GM21619 (cell line): ENCODE data around the gene KLHL20.

ENCODE experiments used
- ATAC-seq: cut with Tn5 transposase; IDR thresholded peaks from one replicate; pipeline ENCODE4 v1.9.1; 2021; ENCODE audit not compliant: unreplicated experiment

KLHL20 gene

DNA sequence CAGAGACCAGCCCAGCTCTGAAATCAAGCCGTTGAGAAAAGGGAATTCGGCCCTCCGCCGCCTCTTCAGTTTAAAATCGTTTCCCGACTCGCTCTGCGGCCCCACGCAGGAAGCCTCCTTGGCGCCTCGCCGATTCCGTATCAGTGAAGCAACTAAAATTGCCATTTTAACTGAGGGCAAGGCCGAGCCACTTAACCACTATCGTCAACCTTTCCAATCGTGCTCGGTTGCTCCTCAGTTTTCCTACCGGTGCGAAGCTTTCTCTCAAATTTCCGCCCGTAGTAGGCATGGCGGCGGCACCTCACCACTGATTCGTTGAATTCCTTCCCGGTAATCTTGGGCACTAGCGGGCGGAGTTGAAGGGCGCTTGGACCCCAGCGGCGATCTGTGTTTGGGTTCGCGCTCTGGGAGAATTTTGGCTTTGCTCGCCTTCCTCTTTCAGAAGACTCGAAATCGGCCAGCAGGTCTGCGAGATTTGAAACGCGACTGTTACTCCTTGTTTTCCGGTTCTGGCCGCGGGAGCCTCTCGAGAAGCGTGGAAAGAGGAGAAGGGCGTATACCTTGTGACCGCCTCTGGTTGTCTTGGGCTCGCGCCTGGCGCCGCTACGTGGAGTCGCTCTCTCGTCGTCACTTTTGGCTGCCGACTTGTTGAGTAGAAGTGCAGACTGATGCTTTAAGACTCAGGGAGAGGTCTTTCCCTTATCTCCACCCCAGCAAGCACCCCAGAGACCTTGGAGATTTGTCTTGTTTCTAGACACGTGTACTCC is 109.7 kb downstream of the KLHL20 start, which contains the start of the genes CENPL and DARS2:
Gene CENPL, minus strand, starts transcription at position 569 of the 767 bp plus-strand sequence. CDS start 13,584 bp downstream, outside the sequence.
Gene DARS2, plus strand, starts transcription at position 359 of the 767 bp plus-strand sequence. CDS start 557 bp downstream, outside the sequence.
- ATAC-seq, result peak; percentile 84

DNA sequence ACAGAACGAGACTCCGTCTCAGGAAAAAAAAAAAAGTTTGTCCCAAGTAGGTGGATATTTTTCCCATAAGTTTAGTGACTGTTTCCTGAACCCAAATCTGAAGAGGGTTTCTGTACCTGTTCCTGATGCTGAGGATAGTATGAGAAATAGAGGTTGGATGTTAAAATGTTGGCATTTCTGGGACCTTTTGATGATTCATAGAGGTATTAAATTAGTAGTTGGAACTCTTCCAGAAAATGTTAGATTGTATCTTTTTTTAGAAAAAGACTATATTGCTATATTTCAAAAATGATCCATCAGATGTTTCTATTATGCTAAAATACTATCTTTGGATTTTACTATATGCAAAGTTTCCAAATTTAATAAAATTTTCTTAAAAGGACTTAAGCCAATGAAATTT is 112.8 kb downstream of the KLHL20 start:
- no peak for ATAC-seq

DNA sequence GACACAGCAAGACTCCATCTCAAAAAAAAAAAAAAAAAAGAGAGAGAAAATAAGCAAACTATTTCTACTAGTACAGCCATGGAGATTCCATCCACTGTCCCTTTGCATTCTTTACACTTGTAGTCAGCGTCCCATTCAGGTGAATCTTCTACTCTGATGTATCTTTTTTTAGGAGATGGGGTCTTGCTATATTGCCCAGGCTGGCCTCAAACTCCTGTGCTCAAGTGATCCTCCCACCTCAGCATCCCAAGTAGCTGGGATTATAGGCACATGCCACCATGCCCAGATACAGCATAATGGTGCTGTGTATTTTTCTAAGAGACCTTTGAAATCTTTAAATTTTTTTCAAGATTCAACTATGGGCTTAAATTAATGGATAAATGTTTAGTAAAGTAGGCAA is 118.0 kb downstream of the KLHL20 start:
- no peak for ATAC-seq
